ENCODE measurements around the gene ST7. TPM values are rescaled to one million over a fixed set of nuclear protein-coding genes. Genes with fewer than 3 reads are reported as not detected.
A peak's percentile ranks its signal among the peaks of the same experiment; 100 is the strongest.

The ST7 gene
- total RNA-seq, 1 donor from 2014 or later, result 12.9 TPM

DNA sequence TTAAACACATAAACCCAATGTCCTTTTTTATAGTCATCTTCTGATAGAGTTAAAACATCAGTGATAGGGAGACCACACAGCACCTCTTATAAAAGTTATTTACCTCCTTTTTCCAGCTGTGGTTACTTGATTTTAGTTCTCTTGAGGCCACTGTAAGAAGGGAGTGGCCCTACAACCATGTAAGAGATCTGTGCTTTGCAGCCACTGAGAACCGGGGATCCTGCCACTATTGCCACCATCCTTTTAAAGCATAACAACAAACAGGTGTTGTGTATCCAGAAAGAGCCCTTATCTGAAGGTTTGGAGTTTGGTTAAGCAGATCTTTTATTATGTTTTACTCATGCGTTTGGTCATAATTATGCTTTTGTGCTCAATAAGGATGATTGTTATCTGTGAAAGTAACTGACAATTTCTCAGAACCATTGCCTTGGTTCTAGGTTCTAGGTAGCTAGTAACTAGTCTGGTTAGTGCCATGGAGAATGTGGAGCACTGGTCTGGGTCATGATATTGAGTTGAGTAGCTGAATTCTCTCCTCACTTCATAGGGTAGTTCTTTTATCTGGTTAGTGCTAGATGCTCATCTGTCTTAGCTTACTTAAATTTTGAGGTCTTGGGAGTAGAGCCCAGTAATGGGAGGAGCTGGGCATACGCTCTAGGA lies 56.5 kb downstream of the ST7 start:
- no peak overlapping the region for H3K4me3 ChIP-seq (ENCODE audit: low read depth, low read length)
- no peak for DNase-seq (ENCODE audit: low read depth)
- TF ChIP-seq, protein P1, sequence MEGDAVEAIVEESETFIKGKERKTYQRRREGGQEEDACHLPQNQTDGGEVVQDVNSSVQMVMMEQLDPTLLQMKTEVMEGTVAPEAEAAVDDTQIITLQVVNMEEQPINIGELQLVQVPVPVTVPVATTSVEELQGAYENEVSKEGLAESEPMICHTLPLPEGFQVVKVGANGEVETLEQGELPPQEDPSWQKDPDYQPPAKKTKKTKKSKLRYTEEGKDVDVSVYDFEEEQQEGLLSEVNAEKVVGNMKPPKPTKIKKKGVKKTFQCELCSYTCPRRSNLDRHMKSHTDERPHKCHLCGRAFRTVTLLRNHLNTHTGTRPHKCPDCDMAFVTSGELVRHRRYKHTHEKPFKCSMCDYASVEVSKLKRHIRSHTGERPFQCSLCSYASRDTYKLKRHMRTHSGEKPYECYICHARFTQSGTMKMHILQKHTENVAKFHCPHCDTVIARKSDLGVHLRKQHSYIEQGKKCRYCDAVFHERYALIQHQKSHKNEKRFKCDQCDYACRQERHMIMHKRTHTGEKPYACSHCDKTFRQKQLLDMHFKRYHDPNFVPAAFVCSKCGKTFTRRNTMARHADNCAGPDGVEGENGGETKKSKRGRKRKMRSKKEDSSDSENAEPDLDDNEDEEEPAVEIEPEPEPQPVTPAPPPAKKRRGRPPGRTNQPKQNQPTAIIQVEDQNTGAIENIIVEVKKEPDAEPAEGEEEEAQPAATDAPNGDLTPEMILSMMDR (IDR thresholded peaks at IDR 0.05; ENCODE audit: insufficient read depth, low read length, severe bottlenecking), result no peak
- FAIRE-seq, result no peak
- H3K27me3 ChIP-seq (ENCODE audit: control insufficient read depth, insufficient read depth, low read length), result no peaks in the 10 kb centered on the region
- H3K36me3 ChIP-seq (ENCODE audit: control insufficient read depth, insufficient read depth, low read length), result no peaks in the 10 kb centered on the region

DNA sequence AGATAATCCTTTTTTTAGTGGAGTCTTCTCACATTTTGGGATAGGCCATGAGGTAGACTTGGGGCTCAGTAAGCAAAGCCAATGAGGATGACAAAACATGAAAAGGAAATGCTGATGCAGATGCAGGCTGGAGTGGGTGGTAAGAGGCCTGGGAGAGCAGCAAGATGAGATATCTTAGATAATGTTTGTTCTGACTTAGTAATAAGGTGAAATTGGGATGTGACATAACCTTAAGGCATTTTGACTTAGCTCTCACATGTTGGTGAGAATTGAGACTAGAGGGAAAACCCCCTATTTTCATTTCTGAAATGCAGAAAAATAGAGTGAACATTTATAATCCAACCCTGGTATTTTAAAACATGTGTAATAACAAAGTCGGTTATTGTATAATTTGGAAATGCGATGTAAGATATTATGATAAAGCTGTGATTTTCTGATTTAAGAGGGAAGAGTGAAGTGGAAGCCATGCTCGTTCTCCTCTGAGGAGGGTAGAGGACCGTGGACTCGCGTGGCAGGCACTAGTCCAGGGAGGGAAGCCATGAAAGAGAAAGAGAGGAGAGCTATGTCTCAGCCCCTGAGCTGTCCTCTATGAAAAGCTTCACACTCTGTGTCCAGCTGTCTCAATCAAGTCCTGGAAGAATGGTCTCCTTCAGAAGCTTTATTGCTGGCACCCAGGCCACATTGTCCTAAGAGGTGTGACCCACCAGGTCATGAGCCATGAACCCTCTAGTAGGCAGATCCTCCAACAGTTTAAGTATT lies 57.3 kb downstream of the ST7 start:
- TF ChIP-seq, protein P1 (IDR thresholded peaks at IDR 0.05; ENCODE audit: insufficient read depth, low read length, severe bottlenecking), result no peak
- Histone ChIP-seq H3K4me3 (ENCODE audit: low read depth, low read length) (no peak overlapping the region), H3K27me3 (ENCODE audit: control insufficient read depth, insufficient read depth, low read length) (no peaks in the 10 kb centered on the region), H3K36me3 (ENCODE audit: control insufficient read depth, insufficient read depth, low read length) (no peaks in the 10 kb centered on the region)
- FAIRE-seq (no peak), DNase-seq (ENCODE audit: low read depth) (peak; percentile 79)

DNA sequence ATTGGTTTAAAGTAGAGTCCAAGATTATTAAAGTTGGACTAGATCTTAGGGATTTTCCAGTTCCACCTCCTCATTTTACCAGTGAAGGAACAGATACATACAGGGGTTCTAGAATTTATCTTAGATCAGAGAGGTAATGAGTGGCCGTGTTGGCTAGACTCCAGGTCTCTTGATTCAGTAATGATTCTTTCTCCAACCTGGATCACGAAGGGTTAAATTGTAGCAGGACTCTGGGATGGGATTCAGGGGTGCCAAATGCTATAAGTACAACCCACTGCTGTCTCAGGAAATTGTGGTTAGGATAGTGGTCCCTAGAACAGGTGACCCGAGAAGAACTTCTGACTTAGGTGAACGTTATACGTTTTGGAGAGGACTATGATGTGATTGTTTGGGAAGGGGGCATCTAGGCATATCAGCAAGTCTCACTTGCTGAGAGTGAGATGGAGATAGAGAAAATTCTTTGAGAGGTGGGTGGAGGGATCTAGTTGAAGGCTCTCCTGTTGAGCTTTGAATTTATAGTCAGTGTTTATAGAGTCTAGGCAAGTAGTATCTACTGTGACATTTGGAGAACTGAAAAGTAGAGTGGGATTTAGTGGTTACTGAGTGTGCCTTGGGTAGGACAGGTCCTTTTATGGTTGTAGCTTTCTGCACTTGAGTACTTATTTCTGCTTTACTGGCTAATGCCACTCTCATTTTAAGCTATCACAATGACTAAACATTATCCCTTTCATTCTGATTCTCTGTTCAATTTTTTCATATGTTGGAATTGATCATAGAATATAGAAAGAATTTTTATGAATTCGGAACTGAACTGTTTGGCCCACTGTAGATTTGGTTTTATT lies 58.3 kb downstream of the ST7 start:
- Histone ChIP-seq H3K36me3 (ENCODE audit: control insufficient read depth, insufficient read depth, low read length) (no peaks in the 10 kb centered on the region), H3K27me3 (ENCODE audit: control insufficient read depth, insufficient read depth, low read length) (no peaks in the 10 kb centered on the region), H3K4me3 (ENCODE audit: low read depth, low read length) (no peak overlapping the region)
- FAIRE-seq (no peak), DNase-seq (ENCODE audit: low read depth) (no peak)
- TF ChIP-seq, protein P1 (IDR thresholded peaks at IDR 0.05; ENCODE audit: insufficient read depth, low read length, severe bottlenecking), result no peak

DNA sequence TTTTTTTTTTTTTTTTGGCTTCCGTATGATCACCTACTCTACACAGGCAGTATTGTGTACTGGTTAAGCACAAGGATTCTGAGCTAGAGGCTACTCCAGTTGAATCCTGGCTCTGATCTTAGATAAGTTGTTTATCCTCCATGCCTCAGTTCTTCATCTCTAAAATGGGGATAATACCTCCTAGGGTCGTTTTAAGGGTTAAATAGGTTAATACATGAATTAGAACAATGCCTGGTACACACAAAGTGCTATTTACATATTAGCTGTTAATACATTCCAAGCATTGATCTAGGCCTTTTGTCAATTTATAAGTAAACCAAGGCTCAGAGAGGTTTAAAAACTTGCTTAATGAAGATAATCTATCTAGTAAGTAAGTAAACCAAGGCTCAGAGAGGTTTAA lies 59.0 kb downstream of the ST7 start:
- no peaks in the 10 kb centered on the region for H3K36me3 ChIP-seq (ENCODE audit: control insufficient read depth, insufficient read depth, low read length)
- TF ChIP-seq, protein P1 (IDR thresholded peaks at IDR 0.05; ENCODE audit: insufficient read depth, low read length, severe bottlenecking), result no peak
- no peaks in the 10 kb centered on the region for H3K27me3 ChIP-seq (ENCODE audit: control insufficient read depth, insufficient read depth, low read length)
- FAIRE-seq (no peak), DNase-seq (ENCODE audit: low read depth) (no peak)
- H3K4me3 ChIP-seq (ENCODE audit: low read depth, low read length), result no peak overlapping the region

DNA sequence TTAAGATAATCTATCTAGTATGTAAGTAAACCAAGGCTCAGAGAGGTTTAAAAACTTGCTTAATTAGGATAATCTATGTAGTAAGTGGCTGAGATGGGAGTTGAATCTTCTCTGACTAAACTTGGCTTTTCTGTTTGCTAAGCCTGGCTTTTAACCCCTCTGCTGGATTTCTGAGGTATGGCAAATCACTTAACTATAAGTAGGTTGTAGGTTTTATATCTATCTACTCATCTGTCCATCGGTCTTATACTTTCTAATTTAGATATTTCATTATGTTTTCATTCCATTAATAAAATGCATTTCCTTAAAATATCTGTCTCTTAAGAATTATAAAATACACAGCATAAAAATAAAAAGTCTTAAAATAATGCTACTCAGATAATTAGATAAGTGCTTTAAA lies 59.4 kb downstream of the ST7 start:
- DNase-seq (ENCODE audit: low read depth) (peak; percentile 67), FAIRE-seq (no peak)

More for the DNA sequence above, 59.4 kb downstream of the ST7 start:
- Histone ChIP-seq H3K27me3 (ENCODE audit: control insufficient read depth, insufficient read depth, low read length) (no peaks in the 10 kb centered on the region), H3K36me3 (ENCODE audit: control insufficient read depth, insufficient read depth, low read length) (no peaks in the 10 kb centered on the region), H3K4me3 (ENCODE audit: low read depth, low read length) (no peak overlapping the region)
- TF ChIP-seq, protein P1 (IDR thresholded peaks at IDR 0.05; ENCODE audit: insufficient read depth, low read length, severe bottlenecking), result peak; percentile 17

Data from bronchial epithelial cell (primary cell).